OCI-LY3 (cell line): ENCODE data around the gene GPRC5D.

Source experiments
- H2AFZ ChIP-seq: fragments of 200-600, 300-600 bp; shearing (Covaris generic); 2 replicates; pipeline ENCODE4 v1.6.0; 2014; ENCODE audit warnings: antibody characterized with exemption, low read depth, low read length
- H3K27ac ChIP-seq: fragments of 200-600, 300-600 bp; sonication (generic); 2 replicates; pipeline ENCODE4 v1.5.1; 2014; ENCODE audit warnings: mild to moderate bottlenecking, low read length, moderate library complexity, mixed read lengths
- H3K27me3 ChIP-seq: fragments of 200-600, 300-600 bp; sonication (generic); 2 replicates; pipeline ENCODE4 v1.6.1; 2014; ENCODE audit warnings: low read depth, low read length, mixed read lengths
- H3K36me3 ChIP-seq: fragments of 200-600, 300-600 bp; sonication (generic); replicated peaks from 2 replicates; pipeline ENCODE3; 2014; ENCODE audit warnings: low read depth, low read length, mixed read lengths
- H3K4me1 ChIP-seq: fragments of 300-600, 200-600 bp; sonication (generic); 2 replicates; pipeline ENCODE4 v1.6.1; 2014; ENCODE audit warnings: low read length, mixed read lengths
- H3K4me2 ChIP-seq: fragments of 200-600, 300-600 bp; sonication (generic); 2 replicates; pipeline ENCODE4 v1.6.1; 2014; ENCODE audit warnings: low read length, mixed read lengths
- H3K4me3 ChIP-seq: fragments of 300-600, 200-600 bp; sonication (generic); 2 replicates; pipeline ENCODE4 v1.5.1; 2014; ENCODE audit warnings: antibody characterized with exemption, mild to moderate bottlenecking, low read length, moderate library complexity
- H3K79me2 ChIP-seq: fragments of 300-600, 200-600 bp; shearing (Covaris generic); 2 replicates; pipeline ENCODE4 v1.6.1; 2014; ENCODE audit warnings: mild to moderate bottlenecking, low read length, mixed read lengths
- H3K9ac ChIP-seq: fragments of 300-600, 200-600 bp; shearing (Covaris generic); 2 replicates; pipeline ENCODE4 v1.6.0; 2014; ENCODE audit warnings: mild to moderate bottlenecking, low read length, moderate library complexity
- H3K9me3 ChIP-seq: fragments of 200-600, 300-600 bp; shearing (Covaris generic); 2 replicates; pipeline ENCODE4 v1.6.1; 2014; ENCODE audit warnings: low read length, mixed read lengths; ENCODE audit not compliant: insufficient read depth
- H4K20me1 ChIP-seq: fragments of 200-600, 300-600 bp; sonication (generic); 2 replicates; pipeline ENCODE4 v1.6.1; 2016; ENCODE audit warnings: low read length, mixed read lengths; ENCODE audit not compliant: insufficient read depth
- EZH2phosphoT487 ChIP-seq: fragments of 200-600 bp; shearing (Covaris generic); IDR thresholded peaks from 2 replicates; pipeline ENCODE4 v1.6.1; 2018; ENCODE audit warnings: antibody characterized with exemption, mixed run types, low read depth
- TF ChIP-seq, protein P1 (sequence below): fragments of 200-600, 300-600 bp; sonication (generic); IDR thresholded peaks from 2 replicates; pipeline ENCODE4 v1.5.1; 2014; ENCODE audit warnings: antibody characterized with exemption, low read length, low read depth

GPRC5D gene

DNA sequence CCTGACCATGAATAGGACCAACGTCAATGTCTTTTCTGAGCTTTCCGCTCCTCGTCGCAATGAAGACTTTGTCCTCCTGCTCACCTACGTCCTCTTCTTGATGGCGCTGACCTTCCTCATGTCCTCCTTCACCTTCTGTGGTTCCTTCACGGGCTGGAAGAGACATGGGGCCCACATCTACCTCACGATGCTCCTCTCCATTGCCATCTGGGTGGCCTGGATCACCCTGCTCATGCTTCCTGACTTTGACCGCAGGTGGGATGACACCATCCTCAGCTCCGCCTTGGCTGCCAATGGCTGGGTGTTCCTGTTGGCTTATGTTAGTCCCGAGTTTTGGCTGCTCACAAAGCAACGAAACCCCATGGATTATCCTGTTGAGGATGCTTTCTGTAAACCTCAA is 43.3 kb downstream of the GPRC5D start:
- Histone ChIP-seq H3K79me2 (no peaks in the 10 kb centered on the region), H4K20me1 (no peaks in the 10 kb centered on the region)

DNA sequence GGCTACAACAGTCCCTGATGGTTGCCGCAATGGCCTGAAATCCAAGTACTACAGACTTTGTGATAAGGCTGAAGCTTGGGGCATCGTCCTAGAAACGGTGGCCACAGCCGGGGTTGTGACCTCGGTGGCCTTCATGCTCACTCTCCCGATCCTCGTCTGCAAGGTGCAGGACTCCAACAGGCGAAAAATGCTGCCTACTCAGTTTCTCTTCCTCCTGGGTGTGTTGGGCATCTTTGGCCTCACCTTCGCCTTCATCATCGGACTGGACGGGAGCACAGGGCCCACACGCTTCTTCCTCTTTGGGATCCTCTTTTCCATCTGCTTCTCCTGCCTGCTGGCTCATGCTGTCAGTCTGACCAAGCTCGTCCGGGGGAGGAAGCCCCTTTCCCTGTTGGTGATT is 43.7 kb downstream of the GPRC5D start:
- no peak overlapping the region for H3K4me3 ChIP-seq
- peaks cover 18% of the 10 kb centered on the region for H3K27me3 ChIP-seq
- H3K27ac ChIP-seq, result no peak overlapping the region
- no peak overlapping the region for H3K4me2 ChIP-seq
- TF ChIP-seq, protein P1, sequence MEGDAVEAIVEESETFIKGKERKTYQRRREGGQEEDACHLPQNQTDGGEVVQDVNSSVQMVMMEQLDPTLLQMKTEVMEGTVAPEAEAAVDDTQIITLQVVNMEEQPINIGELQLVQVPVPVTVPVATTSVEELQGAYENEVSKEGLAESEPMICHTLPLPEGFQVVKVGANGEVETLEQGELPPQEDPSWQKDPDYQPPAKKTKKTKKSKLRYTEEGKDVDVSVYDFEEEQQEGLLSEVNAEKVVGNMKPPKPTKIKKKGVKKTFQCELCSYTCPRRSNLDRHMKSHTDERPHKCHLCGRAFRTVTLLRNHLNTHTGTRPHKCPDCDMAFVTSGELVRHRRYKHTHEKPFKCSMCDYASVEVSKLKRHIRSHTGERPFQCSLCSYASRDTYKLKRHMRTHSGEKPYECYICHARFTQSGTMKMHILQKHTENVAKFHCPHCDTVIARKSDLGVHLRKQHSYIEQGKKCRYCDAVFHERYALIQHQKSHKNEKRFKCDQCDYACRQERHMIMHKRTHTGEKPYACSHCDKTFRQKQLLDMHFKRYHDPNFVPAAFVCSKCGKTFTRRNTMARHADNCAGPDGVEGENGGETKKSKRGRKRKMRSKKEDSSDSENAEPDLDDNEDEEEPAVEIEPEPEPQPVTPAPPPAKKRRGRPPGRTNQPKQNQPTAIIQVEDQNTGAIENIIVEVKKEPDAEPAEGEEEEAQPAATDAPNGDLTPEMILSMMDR, result no peak
- TF ChIP-seq EZH2phosphoT487, result no peak
- no peak overlapping the region for H2AFZ ChIP-seq
- H3K79me2 ChIP-seq, result no peaks in the 10 kb centered on the region
- H3K36me3 ChIP-seq, result no peaks in the 10 kb centered on the region
- H3K9ac ChIP-seq, result no peak overlapping the region
- H3K9me3 ChIP-seq, result no peaks in the 10 kb centered on the region
- peaks cover 13% of the 10 kb centered on the region for H3K4me1 ChIP-seq
- no peaks in the 10 kb centered on the region for H4K20me1 ChIP-seq

More for the DNA sequence above, 43.3 kb downstream of the GPRC5D start:
- Histone ChIP-seq H3K4me1 (peaks cover 13% of the 10 kb centered on the region), H3K4me3 (no peak overlapping the region), H3K4me2 (0 out of 2 replicates have a peak overlapping the region, but pooled peaks have one; percentile 2), H3K36me3 (no peaks in the 10 kb centered on the region), H3K9ac (no peak overlapping the region), H2AFZ (no peak overlapping the region), H3K27ac (no peak overlapping the region), H3K27me3 (peaks cover 22% of the 10 kb centered on the region), H3K9me3 (no peaks in the 10 kb centered on the region)
- TF ChIP-seq, protein P1, result no peak
- no peak for TF ChIP-seq EZH2phosphoT487

DNA sequence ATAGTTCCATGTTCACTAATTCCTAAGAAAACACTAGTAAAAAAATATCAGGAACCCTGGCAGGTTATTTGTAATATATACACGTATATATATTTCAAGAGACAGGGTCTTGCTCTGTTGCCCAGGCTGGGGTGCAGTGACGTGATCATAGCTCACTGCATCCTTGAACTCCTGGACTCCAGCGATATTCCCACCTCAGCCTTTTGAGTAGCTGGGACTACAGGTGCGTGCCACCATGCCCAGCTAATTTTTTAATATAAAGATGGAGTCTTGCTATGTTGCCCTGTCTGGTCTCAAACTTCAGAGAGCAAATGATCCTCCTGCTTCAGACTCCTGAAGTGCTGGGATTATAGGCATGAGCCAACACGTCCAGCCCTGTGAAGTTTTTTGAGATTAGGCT is 44.4 kb downstream of the GPRC5D start:
- Histone ChIP-seq H3K27me3 (peaks cover 11% of the 10 kb centered on the region), H3K9me3 (no peaks in the 10 kb centered on the region), H3K4me3 (no peak overlapping the region), H3K4me1 (peaks cover 13% of the 10 kb centered on the region), H3K4me2 (no peak overlapping the region), H3K27ac (no peak overlapping the region), H2AFZ (no peak overlapping the region), H3K36me3 (no peaks in the 10 kb centered on the region), H4K20me1 (no peaks in the 10 kb centered on the region), H3K79me2 (no peaks in the 10 kb centered on the region), H3K9ac (no peak overlapping the region)
- TF ChIP-seq, protein P1, result no peak
- TF ChIP-seq EZH2phosphoT487, result no peak

DNA sequence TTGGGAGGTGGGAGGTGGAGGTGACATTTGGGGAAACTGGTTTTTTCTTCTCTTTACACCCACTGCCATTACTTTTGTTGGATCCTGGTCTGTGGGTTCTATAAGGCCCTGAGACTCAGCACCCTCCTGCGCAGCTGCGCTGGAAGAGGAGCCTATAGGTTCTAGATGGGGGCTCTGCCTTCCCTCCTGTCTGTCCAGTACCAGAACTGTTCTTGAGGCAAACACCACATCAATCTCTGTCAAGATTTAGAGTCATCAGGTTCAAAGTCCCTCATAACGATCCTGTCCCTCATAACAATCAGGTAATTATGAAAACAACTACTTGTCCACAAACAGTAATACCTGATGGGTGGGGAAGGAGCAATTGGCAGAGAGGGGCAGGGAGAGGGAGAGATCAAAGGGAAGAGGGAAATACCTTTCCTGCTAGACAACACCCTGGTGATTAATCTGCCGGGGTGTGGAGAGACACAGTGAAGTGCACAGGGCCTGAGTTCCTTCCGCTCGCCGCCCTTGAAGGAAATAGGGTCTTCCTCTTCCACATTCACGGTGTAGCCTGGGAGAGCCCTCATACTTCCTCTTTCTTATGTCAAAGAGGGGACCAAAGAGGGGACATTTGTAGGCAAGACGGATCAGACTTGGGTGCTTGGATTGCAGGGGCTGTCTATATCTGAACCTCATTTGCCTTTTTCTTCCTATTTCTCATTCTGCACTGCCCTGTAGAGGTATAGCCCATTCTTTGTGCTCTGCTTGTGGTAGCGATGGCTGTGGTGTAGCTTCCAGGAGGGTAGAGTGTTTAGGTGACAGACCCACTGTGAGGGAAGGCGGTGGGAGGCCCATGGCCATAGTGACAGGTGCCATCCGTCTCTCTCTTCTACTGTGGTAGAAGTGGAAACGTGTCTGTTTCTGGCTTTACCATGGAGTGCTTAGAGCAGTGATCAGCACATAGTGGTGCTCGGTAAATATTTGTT is 48.0 kb downstream of the GPRC5D start:
- Histone ChIP-seq H3K4me3 (no peak overlapping the region), H3K9me3 (no peaks in the 10 kb centered on the region), H2AFZ (no peak overlapping the region), H3K79me2 (no peaks in the 10 kb centered on the region), H3K9ac (no peak overlapping the region), H3K27ac (no peak overlapping the region), H3K4me2 (no peak overlapping the region), H3K27me3 (peaks cover 29% of the 10 kb centered on the region), H3K4me1 (peaks cover 19% of the 10 kb centered on the region), H4K20me1 (peaks cover 6% of the 10 kb centered on the region; the same call in 1 of the 2 replicates), H3K36me3 (no peaks in the 10 kb centered on the region)
- TF ChIP-seq EZH2phosphoT487, result no peak
- TF ChIP-seq, protein P1, result no peak
